HG02642 (cell line): Measurements from ENCODE around the gene ITGA3.

ENCODE experiments used
- ATAC-seq: cut with Tn5 transposase; IDR thresholded peaks from one replicate; pipeline ENCODE4 v1.9.1; 2021; ENCODE audit warnings: mild to moderate bottlenecking; ENCODE audit not compliant: unreplicated experiment, poor library complexity

ITGA3 gene

DNA sequence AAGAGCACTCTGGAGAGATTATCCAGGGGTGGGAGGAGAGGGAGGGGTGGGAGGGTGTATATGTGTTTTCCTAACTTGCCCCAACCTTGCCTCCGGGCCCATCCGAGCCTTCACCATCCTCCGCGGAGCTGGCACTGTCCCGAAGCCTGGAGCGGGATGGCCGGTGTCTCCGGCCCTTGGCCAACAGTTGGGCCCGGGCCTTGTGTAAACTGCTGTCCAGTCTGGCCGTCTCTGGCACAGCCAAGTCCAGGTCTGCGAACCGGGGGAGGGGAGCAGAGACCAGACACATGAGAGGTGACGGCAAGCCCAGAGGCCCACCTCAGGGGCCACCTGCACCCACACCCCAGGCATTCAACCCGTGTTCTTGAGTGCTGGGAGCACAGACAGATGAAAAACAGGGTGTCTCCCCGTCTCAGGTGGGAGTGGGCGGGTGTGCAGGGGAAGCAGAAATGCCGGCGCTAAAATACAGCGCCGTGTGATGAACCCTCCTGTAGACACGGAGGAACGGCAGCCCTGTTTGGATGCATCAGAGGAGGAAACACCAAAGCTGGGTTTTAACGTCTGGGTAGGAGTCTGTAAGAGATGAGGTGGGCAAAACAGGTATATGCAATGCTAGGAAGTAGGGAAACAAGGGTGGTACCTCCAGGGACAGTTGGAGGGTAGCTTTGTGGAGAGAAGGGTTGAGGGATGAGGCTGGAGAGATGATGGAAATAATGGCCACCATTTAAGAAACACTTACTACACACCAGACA is 62.3 kb downstream of the ITGA3 start:
- no peak for ATAC-seq

DNA sequence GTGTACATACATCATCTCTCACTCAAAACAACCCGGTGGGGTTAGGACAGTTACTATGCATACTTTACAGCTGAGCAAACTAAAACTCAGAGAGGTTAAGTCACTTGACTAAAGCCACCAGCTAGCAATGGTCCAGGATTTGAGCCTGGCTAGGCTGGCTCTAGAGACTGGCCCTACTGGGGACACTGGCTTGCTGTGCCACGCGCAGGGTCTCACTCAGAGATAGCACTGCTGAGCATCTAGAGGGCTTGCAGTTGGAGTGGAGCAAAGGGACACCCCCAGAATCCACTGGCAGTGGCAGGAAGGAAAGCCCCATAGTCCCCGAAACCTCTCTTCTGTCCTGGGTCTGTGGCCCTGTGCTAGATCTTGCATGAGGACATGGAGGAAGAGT is 62.9 kb downstream of the ITGA3 start:
- no peak for ATAC-seq

DNA sequence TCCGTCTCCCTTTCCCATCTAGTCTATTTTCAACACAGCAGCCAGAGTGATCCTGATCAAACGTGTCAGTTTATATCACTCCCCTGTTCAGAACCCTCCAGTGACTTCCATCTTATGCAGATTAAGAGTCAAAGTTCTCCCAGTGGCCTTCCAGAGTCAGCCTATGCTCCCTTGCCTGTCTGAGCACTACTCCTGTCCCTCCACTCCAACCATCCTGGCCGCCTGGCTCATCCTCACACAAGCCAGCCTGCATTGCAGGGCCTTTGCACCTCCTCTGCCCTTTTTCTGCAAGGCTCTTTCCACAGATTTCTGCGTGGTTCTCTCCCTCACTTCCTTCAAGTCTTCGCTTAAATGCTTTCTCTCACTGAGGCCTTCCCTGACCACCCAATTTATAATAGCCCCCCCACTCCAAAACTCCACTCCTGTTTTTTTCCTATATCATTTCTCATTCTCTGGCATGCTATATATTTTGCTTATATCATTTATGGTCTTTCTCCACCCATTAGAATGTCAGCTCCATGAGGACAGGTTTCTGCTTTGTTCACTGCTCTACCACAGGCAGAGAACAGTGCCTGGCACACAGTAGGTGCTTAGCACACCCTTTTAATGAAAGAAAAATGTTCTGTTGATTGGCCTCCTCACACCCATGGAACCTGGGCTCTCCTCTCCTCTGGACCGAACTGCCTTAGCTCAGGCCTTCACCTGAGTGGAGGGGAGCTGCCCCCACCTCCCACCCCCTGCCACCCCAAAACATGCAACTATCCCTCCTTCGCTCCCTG is 64.8 kb downstream of the ITGA3 start:
- no peak for ATAC-seq

DNA sequence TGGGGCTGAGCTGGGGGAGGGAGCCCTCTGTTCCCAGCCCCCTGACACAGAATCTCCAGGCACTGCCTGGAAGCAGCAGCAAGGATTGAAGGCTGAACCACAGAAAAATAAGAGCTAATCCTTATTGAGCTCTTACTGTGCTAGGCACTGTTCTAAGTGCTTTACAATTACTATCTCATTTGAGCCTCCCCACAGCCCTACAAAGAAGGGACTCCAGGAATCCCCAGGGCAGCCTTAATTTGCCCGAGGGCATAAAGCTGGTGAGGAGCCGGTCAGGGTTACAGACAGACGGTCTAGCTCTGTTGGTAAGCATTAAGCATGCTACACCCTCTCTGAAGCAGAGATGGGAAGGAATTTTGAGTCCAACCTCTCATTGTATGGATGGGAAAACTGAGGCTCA is 67.0 kb downstream of the ITGA3 start:
- no peak for ATAC-seq

DNA sequence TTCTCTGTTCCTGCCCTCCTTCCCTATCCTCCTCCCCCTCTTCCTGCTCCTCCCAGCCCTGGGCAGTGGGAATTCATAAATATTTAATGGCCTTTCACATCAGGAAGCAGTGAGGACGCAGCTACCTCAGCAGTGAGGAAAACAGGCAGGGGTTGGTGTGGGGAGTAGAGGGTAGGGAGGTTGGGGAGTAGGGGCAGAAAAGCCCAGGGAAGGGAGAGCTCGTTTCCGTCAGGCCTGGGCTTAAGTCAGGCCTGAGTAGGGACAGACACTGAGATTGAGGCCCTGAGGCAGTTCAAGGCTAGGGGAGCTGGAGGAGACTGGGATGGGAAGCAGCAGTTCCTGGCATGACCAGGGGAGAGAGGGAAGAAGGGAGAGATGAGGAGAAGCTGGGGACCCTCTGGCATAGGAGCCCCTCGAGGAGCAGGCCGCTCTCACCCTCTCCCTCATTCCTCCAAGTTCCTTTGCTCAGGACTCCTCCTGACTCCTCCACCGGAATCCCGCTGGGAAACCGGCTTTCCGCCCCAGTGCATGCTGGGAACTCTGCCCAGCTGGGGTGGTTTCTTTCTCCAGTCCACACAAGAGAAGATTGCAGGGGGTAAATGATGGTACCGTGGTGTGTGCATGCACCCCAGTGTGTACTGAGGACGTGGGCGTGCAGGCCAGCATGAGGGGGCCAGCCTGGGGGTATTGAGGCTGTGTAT is 67.9 kb downstream of the ITGA3 start:
- no peak for ATAC-seq

DNA sequence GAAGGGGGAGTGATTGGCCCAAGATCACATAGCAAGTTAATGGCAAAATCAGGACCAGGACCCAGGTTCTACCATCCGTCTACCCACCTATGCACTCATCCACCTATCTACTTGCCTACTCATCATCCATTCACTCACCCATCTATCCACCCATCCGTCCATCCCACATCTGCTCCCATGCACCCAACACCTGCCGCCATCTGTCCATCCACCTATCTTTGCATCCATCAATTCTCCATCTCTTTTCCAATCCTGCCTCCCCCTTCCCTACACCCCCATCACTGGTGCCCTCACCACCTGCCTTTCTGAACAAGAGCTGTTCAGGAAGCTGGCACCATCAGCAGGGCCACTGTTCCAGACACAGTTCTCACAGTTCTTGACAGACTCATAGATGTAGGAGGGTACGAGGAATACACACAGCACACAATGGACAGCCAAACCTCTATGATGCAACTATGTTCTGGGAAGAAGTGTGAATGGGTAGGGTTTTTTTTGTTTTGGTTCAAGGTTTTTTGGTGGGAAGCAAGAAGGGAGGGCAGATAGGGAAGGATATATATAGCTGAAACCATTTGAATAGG is 69.6 kb downstream of the ITGA3 start:
- ATAC-seq, result no peak

DNA sequence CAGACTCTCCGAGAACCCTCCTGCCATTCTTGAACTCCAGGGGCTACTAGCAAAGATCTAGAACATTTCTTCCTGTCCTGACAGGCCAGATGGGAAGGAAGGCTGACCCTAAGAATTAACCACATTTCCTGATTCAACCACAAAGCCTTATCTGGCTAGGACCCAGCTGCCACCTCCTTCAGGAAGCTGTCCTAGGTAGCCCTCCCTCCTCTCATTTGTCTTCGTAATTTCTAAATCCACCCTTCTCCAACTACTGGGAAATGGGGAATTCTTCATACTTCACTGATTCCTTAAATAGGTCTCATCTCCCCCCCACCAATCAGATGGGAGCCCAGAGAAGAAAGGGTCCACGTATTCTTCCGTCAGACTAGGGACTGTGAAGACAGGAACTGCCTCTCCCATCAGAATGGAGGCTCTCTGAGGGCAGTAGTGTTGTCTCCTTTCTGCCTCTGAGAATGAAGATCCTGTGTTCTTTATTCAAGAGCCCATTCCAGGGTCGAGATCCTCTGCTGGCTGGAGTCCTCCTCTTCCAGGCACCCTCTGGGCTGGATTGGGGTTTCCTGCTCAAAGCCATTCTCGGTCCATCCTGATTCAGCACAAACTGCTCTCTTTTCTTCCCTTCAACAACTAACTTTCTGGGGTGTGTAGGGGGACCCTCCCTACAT is 71.9 kb downstream of the ITGA3 start:
- no peak for ATAC-seq

DNA sequence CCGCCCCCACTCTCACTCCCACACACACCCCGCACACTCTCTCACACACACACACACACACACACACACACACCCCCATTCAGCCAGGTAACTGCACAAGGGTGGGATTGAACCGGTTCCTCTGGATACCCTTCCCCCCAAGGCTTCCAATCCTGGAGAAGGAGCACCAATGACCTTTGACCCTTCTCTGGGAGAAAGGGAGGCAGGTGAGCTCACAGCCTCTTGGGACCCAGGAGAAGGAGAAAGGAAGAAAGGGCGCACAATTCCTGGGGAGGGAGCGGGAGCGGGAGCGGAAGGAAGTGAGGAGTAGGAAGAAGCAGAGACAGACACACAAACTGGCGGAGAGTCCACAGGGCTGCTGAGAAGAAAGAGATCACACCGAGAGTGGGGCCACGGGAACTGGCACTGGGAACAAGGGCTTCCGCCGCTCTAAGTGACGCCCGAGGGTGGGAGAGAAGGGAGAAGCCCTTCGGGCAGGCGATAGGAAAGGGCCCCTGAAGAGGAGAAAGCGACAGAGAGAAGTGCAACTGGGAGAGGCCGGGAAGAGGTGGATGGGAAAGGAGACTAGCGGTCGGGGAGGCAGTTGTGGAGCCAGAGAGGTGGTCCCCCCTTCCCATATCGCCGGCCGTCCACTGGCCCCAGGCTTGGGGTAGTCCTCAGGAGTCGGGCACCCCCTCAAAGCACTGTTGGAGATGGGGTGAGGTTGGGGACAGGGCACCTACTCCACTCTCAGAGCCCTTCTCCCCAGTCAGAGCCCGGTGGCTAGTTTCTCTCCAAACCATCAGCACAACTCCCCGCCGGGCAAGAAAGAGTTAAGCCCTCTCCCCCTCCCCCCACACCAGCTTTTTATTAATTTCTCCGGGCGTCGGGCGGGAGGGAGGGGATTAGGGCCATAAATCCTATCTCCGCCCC is 72.8 kb downstream of the ITGA3 start:
- ATAC-seq, result no peak

DNA sequence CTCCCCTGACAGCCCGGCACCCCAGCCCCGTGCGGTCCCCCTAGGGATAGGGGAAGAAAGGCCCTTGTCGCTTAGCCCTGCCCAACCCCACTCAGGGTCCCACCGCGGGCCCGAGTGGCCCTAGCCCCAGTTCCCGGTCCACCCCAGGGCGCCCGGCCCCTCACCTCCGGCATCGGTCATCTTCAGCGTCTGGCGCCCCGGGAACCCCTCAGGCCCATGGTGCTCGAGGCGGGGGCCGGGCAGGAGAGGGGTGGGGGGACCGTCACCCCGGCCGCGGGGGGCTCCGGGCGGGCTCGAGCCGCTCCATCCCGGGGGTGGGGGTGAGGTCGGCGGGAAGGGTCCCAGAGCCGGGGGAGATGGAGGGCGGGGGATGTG is 73.4 kb downstream of the ITGA3 start:
- ATAC-seq, result no peak

DNA sequence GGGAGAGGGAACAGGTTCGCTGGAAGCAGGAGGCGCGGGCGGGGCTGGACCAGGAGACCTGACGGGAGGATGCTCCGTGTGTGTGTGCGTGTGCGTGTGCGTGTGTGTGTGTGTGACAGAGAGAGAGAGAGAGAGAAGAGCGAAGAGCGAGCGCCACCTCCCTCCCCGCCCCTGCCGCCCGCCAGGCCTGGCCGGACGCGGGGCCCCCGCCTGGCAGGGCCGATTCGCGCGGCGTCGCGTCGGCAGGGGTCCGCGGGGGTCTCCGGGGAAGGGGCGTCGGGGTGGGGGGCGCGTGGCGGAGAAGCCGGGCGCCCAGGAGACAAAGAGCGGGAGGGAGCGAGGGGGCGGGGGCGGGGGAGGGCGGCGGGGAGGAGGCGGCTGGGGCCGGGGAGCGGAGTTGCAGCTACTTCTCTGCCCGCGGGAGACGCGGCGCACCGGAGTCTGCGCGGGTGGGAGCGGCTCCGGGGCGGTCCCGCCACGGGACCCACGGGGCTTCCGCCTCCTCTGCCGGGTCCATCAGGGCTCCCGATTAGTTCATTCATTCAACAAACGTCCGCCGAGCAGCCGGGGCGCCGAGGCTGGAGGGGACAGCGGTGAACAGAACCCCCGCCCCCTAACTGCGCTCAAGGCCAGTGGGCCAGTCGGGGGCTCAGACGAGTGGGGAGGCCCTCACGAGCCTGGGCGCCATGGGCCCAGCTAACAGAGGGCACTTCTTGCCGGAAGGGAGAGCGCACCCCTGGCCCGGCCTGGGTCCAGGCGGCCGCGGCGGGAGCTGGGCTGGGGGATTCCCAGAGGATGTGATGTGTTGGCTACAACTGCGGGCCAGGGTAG is 74.0 kb downstream of the ITGA3 start, which contains the start of gene SAMD14:
Gene SAMD14 (minus strand): TSS at position 433 of the 831 bp plus-strand sequence. CDS start 5,201 bp downstream, outside the sequence.
- ATAC-seq, result no peak

DNA sequence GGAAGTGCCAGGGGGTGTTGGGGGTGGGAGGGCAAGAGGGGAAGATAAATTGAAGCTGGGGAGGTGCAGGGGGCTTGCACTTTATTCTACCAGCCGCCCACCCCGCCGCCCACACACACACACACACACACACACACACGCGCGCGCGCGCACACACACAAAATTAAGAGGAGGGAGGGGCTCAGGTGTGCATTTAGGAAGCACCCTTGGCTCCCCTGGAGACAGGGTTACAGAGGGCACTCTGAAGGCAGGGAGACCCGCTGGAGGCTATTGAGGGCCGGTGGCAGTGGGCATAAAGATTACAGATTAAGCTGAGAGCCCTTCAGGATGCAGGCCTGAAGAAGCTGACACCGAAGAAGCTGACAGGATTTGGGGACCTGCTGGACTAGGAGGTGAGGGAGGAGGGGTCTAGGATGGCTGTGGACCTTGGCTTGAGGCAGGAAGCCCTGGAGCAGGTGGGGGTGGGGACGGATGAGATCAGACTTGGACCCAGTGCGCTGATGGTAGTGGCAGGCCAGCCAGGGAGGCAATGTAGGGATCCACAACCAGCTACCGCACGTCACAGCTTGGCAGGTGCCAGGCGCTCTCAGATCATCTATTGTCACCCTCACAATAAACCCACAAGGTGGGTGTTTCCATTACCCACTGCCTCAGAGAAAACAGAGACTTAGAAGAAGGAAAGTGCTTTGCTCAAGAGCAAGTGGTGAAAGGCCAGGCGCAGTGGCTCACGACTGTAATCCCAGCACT is 74.8 kb downstream of the ITGA3 start:
- no peak for ATAC-seq

DNA sequence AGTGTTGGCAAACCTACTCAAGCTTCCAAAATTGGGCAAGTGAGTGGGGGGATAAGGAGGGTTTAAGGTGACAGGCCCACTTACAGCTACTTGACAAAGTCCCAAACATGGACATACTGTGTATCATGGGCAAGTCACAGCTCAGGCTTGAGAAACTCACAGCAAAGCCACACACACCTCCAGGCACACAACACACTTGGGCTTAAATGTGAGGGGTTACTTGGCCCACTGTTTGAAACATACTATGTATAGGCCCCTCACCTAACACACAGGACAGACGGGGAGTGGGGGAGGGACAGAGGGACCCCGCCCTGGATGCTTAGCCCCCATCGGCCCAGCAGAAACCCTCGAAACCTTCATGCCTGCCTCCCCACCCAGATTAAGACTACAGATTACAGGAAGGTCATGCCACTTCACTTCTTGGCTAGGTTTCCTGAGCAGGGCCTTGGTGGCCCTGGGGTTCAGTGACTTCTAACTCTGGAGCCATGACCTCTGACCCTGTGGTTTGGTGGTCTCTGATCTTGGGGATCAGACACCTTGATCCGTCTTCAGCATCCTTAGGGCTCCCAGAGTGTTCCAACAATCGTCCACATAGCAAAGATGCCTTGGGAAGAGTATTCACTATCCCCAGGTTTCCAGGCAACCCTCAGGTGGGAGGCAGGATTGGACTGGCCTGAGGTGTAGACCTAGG is 76.3 kb downstream of the ITGA3 start:
- ATAC-seq, result no peak

DNA sequence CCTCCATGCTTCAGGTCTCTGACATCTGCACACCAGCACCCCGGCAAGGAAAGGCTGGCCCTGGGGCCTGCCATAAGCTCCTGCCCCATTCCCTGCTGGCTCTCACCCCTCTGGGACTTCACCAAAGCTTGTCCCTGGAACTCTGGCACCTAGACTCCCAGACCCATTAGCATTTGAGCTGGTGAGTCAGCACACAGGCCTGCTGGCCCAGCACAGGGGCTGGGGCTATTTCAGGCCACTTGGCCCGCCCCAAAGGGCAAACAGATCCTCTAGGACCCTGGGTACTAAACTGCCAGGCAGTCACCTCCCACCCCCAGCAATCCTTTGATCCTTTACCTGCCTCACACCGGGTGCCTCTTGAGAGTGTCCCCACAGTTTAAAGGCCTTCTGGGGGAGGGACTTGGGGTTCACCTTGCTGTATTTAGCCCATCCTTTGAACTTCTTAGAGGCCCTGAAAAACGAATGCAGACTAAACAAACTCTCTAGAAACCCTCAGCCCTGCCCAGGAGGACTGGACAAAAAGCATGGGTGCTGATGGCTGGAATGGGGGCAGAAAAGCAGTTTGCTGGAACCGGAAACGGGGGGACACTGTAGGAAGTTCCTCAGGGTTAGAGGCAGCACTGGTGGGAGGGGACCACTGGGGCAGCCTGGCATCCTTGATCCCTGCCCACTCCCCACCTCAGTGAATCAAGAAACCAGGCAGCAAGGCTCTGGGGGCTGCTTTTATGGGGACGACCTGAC is 77.3 kb downstream of the ITGA3 start:
- ATAC-seq, result no peak

DNA sequence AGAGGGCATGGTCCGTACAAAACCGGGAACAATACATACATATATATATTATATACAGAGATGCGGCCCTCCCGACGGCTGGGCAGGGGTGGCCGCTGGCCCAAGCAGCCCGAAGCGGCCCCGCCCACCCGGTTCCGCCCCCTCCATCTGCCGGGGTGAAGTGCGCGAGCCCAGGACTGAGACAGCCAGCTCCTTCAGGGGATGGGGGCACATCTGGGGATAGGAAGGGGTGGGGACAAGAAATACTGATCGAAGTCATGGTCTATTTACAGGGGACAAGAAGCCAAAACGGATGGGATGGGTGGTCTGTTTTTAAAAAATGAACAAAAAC is 77.8 kb downstream of the ITGA3 start:
- no peak for ATAC-seq

DNA sequence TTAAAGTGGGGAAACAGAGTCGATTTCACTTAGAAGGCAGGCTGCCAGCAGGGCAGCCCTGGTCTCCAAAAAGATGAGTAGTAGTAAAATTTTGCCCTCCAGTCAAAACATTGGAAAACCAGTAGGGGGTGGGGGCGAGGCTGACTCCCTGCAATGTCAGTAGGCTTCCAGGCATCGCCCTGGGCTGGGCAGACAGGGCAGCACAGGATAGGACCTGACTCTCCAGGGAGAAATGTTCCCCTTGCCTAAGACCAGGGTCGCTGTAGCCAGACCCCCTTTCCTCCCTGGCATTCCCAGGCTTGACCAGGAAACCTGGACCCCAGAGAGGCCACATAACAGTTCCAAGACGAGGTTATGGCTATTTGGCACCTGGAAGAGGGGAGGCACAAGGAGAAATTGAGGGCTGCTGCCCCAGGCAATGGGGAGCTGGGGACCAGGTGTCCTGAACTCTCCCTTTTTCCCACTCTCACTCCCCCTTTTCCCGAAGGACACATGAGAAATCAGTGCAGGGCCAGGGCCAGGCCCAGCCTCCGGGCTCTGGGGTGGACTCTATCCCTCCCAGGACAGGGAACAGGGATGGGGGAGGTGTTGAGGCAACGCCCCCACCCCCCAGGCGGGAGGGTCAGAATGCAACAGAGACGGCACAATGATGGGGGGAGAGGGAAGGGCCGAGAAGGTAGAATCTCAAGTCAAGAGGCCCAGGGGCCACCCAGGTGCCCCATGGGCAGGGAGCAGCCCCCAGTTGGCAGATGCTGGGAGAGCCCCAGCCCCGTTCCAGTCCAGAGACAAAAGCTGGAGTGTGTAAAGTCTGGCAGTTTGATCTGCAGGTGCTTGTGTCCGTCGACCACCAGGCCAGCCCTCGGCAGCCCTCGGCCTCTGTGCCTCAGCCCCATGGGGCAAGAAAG is 78.5 kb downstream of the ITGA3 start:
- ATAC-seq, result no peak
